Stimulated activated CD8-positive, alpha-beta memory T cell treated with anti-CD3 and anti-CD28 coated beads, Interleukin-7, amount 100 ng/mL, for 1 hour (primary cell): Measurements from ENCODE around the gene SLC2A5.

Experiments
- DNase-seq, 2 donors: peaks; one replicate each; pipeline ENCODE4 v3.0.0-alpha.2; 2020; ENCODE audit warnings: low read depth in 2 of 2

Gene SLC2A5

GRCh38 chr1:9062021-9062471, 7.4 kb downstream of the SLC2A5 start:
- DNase-seq, result no peak

- DNase-seq, result no peak
Measured at GRCh38 chr1:9061252-9061960, 8.0 kb downstream of the SLC2A5 start.

DNA sequence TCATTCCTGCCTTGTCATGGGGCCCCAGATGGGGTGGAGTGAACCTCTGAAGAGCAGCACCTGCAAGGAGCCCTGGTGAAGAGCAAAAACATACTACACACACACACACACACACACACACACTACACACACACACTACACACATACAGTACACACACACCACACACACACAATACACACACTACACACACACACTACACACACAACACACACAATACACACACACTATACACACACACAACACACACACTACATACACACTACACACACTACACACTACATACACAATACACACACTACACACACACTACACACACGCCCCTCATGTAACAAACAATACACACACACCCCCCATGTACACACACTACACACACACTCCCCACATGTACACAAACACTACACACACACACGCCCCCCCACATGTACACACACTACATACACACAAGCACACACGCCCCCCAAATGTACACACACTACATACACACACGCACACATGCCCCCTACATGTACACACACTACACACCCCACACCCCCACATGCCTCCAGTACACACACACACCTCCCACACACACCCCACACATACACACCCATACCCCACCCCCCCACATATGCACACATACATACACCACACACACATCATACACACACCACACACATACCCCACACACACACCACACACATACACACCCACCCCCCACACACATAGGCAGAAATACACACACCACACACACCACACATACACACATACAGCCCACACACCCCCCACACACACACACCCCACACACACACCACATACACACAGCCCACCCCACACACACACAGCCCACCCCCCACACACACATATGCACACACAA, 9.3 kb downstream of the SLC2A5 start:
- no peak for DNase-seq

- DNase-seq, result no peak
Measured at GRCh38 chr1:9058465-9058864, 11.0 kb downstream of the SLC2A5 start.

GRCh38 chr1:9057851-9058250, 11.6 kb downstream of the SLC2A5 start:
- DNase-seq, result no peak

DNA sequence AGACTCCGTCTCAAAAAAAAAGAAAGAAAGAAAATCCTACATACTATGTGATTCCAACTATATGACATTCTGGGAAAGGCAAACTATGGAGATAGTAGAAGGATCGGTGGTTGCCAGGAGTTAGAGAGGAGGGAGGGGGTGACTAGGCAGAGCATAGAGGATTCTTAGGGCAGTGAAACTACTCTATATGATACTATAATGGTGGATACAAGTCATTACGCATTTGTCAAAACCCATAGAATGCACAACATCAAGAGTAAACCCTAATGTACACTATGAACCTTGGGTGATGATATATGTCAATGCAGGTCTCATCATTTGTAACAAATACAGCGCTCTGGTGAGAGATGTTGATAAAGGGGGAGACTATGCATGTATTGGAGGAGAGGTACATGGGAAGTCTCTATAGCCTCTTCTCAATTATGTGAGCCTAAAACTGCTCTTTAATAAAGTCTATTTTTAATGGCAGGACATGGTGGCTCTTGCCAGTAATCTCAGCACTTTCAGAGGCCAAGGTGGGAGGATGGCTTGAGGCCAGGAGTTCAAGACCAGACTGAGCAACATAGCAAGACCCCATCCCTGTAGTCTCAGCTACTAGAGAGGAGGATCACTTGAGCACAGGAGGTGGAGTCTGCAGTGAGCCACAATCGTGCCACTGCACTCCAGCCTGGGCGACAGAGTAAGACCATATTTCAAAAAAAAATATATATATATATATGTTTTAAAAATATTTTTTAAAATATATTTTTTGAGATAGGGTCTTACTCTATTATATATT, 17.0 kb downstream of the SLC2A5 start:
- DNase-seq, result no peak

DNA sequence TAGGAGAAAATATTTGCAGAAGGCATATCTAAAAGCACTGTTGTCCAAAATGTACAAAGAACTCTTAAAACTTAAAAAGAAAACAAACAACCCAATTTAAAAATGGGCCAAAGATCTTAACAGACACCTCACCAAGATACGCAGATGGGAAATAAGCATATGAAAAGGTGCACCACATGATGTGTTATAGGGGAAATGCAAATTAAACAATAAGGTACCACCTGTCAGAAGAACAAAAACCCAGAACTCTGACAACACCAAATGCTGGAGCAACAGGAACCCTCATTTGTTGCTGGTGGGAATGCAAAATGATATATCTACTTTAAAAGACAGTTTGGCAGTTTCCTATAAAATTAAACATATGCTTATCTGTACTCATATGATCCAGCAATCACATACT, 18.1 kb downstream of the SLC2A5 start:
- DNase-seq, result no peak

- no peak for DNase-seq
Measured at GRCh38 chr1:9050803-9051202, 18.6 kb downstream of the SLC2A5 start.

DNA sequence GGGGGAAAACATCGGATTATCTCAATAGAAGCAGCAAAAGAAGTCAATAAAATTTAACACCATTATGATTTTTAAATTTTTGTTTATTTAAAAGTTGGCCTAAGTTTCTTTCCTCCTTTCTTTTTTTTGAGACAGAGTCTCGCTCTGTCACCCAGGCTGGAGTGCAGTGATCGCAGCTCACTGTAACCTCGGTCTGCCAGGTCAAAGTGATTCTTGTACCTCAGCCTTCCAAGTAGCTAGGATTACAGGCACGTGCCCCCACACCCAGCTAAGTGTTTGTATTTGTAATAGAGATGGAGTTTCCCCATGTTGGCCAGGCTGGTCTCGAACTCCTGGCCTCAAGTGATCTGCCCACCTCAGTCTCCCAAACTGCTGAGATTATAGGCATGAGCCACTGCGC, 20.9 kb downstream of the SLC2A5 start:
- DNase-seq, result no peak

DNA sequence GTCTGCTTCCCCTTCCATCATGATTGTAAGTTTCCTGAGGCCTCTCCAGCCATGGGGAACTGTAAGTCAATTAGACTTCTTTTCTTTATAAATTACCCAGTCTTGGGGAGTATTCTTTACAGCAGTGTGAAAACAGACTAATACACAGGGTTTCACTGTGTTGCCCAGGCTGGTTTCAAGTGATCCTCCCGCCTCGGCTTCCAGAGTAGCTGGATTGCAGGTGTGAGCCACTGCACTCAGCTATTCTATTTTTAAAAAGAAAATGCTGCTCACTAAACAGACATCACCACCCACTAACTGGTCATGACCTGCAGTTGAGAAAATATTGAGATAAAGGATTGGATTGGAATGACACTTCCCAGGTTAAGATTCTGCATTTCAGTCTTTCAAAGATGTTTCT, 22.4 kb downstream of the SLC2A5 start:
- no peak for DNase-seq

DNA sequence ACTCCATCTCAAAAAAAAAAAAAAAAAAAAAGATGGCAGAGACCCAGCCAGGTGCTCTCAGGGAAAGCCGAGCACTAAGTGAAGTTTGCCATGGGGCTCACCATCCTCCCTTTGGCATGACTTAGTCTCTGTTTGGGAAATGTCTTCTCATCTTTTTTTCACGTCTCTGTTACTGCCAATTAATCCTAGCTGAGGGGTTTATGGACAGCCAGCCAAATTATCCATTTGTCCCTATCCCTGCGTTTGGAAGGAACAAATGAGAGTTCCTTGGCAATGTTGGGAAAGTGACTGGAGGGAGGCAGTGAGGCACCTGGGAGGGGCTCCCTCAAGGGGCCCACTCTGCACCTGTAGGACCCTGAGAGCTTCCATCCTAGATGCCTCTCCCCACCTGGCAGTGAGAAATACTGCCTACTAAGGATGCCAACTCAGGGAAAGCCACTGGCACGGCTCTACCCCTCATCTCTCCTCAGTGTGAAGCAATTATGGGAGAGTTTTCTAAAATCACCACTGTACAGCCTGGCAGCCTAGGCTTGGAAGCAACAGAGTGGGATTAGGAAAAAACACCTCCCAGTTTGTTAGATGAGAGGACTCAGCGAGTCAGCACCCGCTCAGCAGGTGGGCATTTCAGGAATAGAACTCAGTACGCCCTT, 23.4 kb downstream of the SLC2A5 start:
- no peak for DNase-seq

DNA sequence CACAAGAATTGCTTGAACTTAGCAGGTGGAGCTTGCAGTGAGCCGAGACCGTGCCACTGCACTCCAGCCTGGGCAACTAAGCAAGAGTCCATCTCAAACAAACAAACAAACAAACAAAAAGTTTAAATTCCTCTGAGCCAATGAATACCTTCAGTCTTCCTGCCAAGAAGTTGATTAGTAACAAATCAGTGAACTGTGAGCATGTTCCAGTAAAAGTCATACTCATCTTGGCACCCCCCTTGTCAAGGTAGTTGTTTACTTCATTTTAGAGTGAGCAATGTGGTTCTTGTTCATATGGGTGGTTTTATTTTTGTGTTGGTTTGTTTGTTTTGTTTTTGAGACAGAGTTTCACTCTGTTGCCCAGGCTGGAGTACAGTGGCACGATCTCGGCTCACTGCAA, 25.2 kb downstream of the SLC2A5 start:
- DNase-seq, result no peak

DNA sequence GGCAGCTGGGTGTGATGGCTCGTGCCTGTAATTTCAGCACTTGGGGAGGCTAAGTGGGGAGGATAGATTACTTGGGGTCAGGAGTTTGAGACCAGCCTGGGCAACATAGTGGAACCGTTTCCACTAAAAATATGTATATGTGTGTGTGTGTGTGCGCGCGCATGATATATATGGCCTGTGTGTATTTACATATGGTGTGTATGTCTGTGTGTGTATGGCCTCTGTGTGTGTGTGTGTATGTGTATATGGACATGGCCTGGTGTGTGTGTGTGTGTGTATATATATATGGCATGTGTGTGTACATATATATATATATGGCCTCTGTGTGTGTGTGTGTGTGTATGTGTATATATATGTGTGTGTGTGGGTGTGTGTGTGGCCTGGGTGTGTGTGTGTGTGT, 27.2 kb downstream of the SLC2A5 start:
- DNase-seq, result no peak

DNA sequence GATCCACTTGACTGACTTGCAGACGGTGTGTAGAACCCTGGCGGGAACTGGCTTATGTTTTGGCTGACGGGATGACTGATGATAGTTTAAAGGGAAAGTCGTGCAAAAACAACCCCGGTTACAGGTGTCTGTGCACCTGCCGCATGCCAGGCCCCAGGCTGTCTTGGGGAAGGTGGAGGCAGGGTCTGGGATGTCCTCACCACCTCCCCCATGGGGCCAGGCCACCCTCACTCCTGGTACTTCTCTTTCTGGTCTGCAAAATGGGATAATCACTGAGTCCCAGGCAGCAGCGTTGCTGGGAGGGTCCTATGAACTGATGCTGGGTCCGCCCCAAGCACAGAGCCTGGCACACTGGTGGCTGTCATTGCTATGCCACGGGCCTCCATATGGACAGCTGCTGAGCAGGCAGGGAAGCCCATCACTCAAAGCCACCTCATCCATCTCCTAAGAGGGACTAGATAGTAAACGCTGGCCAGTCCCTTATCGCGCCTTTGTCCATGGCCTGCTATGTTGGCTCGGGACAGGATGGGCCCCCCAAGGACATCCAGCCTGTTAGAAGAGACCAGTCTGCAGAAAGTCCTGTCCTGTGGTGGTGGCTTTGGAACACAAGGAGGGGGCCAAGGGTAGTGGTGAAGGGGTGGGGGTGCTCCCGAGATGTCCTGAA, 28.2 kb downstream of the SLC2A5 start:
- no peak for DNase-seq

GRCh38 chr1:9040659-9041030, 28.8 kb downstream of the SLC2A5 start:
- DNase-seq, result no peak

GRCh38 chr1:9039761-9040658, 29.4 kb downstream of the SLC2A5 start:
- DNase-seq, result no peak

DNA sequence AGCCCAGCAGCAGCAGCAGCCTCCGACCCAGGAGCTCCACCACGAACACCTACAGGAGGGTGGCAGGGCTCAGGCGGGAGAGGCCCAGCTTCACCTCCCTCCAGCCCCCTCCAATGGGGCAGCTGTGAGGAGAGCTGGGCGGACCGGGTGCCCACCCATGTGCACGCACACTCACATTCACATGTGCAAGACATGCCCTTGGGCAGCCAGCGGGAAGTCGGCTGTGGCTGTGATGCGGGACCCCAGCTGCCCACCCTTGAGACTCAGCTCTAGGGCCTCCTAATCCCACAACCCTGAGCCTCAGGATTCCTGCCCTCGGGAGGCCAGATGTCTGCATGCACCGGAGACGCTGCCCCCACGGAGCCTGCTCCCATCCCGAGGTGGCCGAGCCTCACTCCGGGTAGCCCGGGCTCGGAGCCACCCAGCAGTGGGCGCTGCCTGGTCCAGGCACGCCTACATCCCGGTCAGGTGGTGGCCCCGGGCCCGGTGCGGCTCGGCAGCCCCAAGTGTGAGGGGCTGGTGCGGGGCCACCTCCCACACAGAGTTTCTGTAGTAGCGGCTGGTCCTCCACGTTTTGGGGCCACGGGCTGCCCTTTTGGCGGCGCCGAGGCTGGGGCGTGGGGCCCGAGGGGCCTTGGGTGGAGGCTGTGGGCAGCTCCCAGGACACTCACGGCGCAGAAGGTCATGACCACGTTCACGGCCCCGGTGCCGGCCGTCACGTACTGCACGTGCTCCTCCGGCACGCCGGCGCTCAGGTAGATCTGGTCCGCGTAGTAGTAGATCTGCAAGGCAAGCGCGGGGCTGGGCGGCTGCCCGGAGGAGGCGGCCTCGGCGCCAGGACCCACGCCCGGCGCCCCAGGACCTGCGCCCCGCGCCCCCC, 30.3 kb downstream of the SLC2A5 start:
- no peak for DNase-seq

- no peak for DNase-seq
Measured at GRCh38 chr1:9038338-9038650, 31.1 kb downstream of the SLC2A5 start.

DNA sequence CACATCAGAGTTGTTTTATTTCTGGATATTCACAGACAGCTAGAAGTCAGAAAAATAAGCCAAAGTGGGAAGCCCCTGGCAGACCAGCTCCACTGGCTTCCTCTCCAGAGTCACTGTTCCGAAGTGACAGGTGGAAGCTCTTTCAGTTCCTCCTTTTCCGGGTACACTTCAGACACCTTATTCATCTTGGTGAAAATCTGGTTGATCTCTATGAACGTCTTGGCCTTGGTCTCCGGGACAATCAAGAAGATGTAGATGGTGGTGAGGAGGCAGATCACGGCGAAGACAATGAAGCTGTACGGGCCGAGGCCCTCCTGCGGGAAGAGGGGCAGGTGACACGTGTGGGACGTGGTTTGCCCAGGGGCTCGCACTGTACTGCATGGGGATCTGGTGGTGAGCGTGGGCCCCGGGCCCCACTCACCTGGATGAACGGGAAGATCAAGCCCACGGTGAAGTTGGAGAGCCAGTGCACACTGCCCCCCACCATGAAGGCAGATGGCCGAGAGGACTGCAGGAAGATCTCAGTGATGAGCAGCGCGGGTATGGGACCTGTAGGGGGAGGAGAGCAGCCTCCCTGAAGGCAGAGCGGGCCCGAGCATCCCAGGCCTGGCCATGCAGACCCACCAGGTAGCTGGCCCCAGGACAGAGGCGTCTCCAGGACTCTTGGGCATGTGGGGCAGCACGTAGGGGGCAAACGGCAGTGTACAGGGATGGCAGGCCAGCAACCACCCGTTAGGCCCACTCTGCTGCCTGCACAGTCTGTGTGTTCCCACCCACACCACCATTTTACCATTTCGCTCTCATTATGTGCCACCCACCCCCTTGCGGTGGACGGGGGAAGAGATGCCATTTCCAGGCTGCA, 31.7 kb downstream of the SLC2A5 start:
- no peak for DNase-seq
